ENCODE measurements around the gene PCDHA10. TPM values are rescaled to one million over a fixed set of nuclear protein-coding genes. Genes with fewer than 3 reads are reported as not detected.

PCDHA10 gene
- polyA plus RNA-seq, 2 of the 4 experiments (the other 2 are of a cell fraction) = 0.01 to 0.06 TPM

GRCh38 chr5:140883373-140883772 lies 27.7 kb downstream of the PCDHA10 start:
- 90% methylated on average over 41 of the region's 41 CpGs for WGBS (ENCODE audit: missing lambda C conversion rate)
- ChIA-PET CTCF (interaction anchor here (1.3 kb wide), 1 partner anchor 11 kb away, joined by 3 read pairs; no protein-coding TSS in a partner anchor), POLR2A (no interaction called here)
- no peaks in the 10 kb centered on the region for H3K4me1 ChIP-seq
- no peak for DNase-seq (ENCODE audit: low read depth in 1 of 2, low spot score in 1 of 2)
- ATAC-seq = no peak
- FAIRE-seq = no peak
- no peak overlapping the region for H3K4me3 ChIP-seq
- H3K9me3 ChIP-seq = peaks cover 4% of the 10 kb centered on the region; the same call in 2 of the 3 replicates
- no peak for TF ChIP-seq RAD21 (conservative IDR thresholded peaks at IDR 0.05 in 1 of 2, IDR thresholded peaks at IDR 0.05 in 1 of 2)
- no peak overlapping the region for H3K4me2 ChIP-seq
- no peak overlapping the region for H3K27ac ChIP-seq

DNA sequence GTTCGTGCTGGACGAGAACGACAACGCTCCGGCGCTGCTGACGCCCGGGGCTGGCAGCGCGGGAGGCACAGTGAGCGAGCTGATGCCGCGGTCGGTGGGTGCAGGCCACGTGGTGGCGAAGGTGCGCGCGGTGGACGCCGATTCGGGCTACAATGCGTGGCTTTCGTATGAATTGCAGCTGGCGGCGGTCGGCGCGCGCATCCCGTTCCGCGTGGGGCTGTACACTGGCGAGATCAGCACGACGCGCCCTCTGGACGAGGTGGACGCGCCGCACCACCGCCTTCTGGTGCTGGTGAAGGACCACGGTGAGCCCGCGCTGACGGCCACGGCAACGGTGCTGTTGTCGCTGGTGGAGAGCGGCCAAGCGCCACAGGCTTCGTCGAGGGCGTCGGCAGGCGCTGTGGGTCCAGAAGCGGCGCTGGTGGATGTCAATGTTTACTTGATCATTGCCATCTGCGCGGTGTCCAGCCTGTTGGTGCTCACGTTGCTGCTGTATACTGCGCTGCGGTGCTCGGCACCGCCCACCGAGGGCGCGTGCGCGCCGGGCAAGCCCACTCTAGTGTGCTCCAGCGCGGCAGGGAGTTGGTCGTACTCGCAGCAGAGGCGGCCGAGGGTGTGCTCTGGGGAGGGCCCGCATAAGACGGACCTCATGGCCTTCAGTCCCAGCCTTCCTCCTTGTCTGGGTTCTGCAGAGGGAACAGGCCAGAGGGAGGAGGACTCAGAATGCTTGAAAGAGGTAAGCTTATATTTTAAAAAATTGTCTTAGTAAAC lies 28.4 kb downstream of the PCDHA10 start:
- Histone ChIP-seq H3K4me1 (no peaks in the 10 kb centered on the region), H3K9me3 (peaks cover 4% of the 10 kb centered on the region; the same call in 2 of the 3 replicates), H3K27ac (no peak overlapping the region), H3K4me3 (no peak overlapping the region), H3K4me2 (no peak overlapping the region)
- ChIA-PET POLR2A (no interaction called here), CTCF (interaction anchor here (0.6 to 1.3 kb wide), 3 partner anchors 8 to 15 kb away, joined by 3 read pairs; no protein-coding TSS in a partner anchor)
- no peak for FAIRE-seq
- TF ChIP-seq NR3C1 (IDR thresholded peaks at IDR 0.05) (no peak), POLR2AphosphoS2 (conservative IDR thresholded peaks at IDR 0.05; ENCODE audit: low read length) (no peak), NPAS2 (CRISPR knock-in tag; IDR thresholded peaks at IDR 0.05; ENCODE audit: borderline replicate concordance) (no peak), BHLHE40 (IDR thresholded peaks at IDR 0.05; ENCODE audit: low read depth, low read length) (no peak), HDAC2 (IDR thresholded peaks at IDR 0.05) (no peak), SREBF2 (IDR thresholded peaks at IDR 0.05) (no peak), RAD21 (conservative IDR thresholded peaks at IDR 0.05 in 1 of 2, IDR thresholded peaks at IDR 0.05 in 1 of 2) (no peak), RNF2 (IDR thresholded peaks at IDR 0.05; ENCODE audit: borderline replicate concordance, low read depth) (no peak), NFE2L2 (conservative IDR thresholded peaks at IDR 0.05; ENCODE audit: low read length) (no peak), HOXB5 (CRISPR knock-in tag; IDR thresholded peaks at IDR 0.05) (no peak), JUNB (IDR thresholded peaks at IDR 0.05) (no peak), CHD2 (IDR thresholded peaks at IDR 0.05; ENCODE audit: low read length, partially characterized antibody) (no peak), HMGXB4 (CRISPR knock-in tag; IDR thresholded peaks at IDR 0.05; ENCODE audit: borderline replicate concordance) (no peak), EHF (CRISPR knock-in tag; IDR thresholded peaks at IDR 0.05) (no peak), CTCF (IDR thresholded peaks at IDR 0.05) (no peak), SMC3 (IDR thresholded peaks at IDR 0.05) (no peak), FOSB (CRISPR knock-in tag; IDR thresholded peaks at IDR 0.05) (no peak), FOXS1 (CRISPR knock-in tag; IDR thresholded peaks at IDR 0.05) (no peak)
- TF ChIP-seq, protein P1, sequence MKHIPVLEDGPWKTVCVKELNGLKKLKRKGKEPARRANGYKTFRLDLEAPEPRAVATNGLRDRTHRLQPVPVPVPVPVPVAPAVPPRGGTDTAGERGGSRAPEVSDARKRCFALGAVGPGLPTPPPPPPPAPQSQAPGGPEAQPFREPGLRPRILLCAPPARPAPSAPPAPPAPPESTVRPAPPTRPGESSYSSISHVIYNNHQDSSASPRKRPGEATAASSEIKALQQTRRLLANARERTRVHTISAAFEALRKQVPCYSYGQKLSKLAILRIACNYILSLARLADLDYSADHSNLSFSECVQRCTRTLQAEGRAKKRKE (CRISPR knock-in tag; IDR thresholded peaks at IDR 0.05; ENCODE audit: low read depth) = no peak
- no peak for DNase-seq (ENCODE audit: low read depth in 1 of 2, low spot score in 1 of 2)
- WGBS (ENCODE audit: missing lambda C conversion rate) = 90% methylated on average over 68 of the region's 79 CpGs
- ATAC-seq = no peak
